ENCODE data around the gene SUPT16H.
"Not testable (repeated sequence)": the region's sequence is repeated elsewhere in the genome, so short reads cannot be mapped to it uniquely, and the experiment has no call there.

The SUPT16H gene

DNA sequence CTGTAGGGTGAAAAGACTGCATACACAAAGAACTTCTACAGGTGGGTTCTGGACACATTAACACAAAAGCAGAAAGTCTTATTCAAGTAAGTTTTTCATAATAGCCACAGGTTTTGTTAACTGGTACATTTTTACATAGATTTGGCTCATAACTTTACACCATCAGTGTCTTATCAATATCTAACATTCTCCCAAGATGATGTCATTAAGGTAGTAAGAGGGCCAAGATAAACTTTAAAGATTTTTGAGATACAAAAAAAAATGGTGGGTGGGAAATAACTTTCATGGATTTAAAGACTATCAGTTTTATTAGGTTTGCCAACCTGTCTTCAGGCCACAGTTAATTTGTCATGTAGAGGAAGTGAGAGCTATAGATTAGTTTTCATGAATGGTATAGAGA, 1.7 kb downstream of the SUPT16H start:
- 0 out of 2 replicates have a peak, but pooled peaks cover 8% of the 10 kb centered on the region for H4K20me1 ChIP-seq (ENCODE audit: insufficient read depth)
- no peak overlapping the region for H2AFZ ChIP-seq (ENCODE audit: low read depth)
- H3K9ac ChIP-seq: peak overlapping the region; percentile 92; the same call in 1 of the 2 replicates
- H3K4me3 ChIP-seq (IDR thresholded peaks at IDR 0.05; ENCODE audit: insufficient read depth, low read depth, low read length): no peak overlapping the region
- H3K27me3 ChIP-seq (ENCODE audit: insufficient read depth, low read depth): no peaks in the 10 kb centered on the region
- H3K27ac ChIP-seq: peak overlapping the region; percentile 90; the same call in 1 of the 2 replicates
- TF ChIP-seq, protein P1, sequence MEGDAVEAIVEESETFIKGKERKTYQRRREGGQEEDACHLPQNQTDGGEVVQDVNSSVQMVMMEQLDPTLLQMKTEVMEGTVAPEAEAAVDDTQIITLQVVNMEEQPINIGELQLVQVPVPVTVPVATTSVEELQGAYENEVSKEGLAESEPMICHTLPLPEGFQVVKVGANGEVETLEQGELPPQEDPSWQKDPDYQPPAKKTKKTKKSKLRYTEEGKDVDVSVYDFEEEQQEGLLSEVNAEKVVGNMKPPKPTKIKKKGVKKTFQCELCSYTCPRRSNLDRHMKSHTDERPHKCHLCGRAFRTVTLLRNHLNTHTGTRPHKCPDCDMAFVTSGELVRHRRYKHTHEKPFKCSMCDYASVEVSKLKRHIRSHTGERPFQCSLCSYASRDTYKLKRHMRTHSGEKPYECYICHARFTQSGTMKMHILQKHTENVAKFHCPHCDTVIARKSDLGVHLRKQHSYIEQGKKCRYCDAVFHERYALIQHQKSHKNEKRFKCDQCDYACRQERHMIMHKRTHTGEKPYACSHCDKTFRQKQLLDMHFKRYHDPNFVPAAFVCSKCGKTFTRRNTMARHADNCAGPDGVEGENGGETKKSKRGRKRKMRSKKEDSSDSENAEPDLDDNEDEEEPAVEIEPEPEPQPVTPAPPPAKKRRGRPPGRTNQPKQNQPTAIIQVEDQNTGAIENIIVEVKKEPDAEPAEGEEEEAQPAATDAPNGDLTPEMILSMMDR (conservative IDR thresholded peaks at IDR 0.05; ENCODE audit: low read depth, low read length): no peak
- H3K36me3 ChIP-seq (ENCODE audit: insufficient read depth): no peaks in the 10 kb centered on the region
- peak overlapping the region; percentile 51 for H3K4me2 ChIP-seq
- peaks cover 68% of the 10 kb centered on the region for H3K79me2 ChIP-seq (ENCODE audit: insufficient read depth, low read depth)
- H3K4me1 ChIP-seq (ENCODE audit: low read depth, poor library complexity, severe bottlenecking): peaks cover 40% of the 10 kb centered on the region

DNA sequence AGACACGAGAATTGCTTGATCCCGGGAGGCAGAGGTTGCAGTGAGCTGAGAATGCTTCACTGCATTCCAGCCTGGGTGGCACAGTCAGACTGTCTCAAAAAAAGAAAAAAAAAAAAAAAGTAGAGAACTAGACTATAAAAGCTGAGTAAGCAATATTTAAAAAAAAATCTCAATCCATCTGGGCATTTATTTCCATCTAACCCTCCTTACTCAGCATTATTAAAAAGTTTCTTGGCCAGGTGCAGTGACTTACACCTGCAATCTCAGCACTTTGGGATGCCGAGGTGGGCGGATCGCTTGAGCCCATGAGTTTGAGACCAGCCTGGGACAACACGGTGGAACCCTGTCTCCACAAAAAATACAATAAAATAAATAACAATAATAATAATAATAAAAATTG, 4.5 kb downstream of the SUPT16H start:
- Histone ChIP-seq H3K27ac (no peak overlapping the region), H3K27me3 (ENCODE audit: insufficient read depth, low read depth) (no peaks in the 10 kb centered on the region), H3K4me3 (IDR thresholded peaks at IDR 0.05; ENCODE audit: insufficient read depth, low read depth, low read length) (no peak overlapping the region), H2AFZ (ENCODE audit: low read depth) (no peak overlapping the region), H4K20me1 (ENCODE audit: insufficient read depth) (0 out of 2 replicates have a peak, but pooled peaks cover 8% of the 10 kb centered on the region), H3K4me2 (no peak overlapping the region), H3K36me3 (ENCODE audit: insufficient read depth) (no peaks in the 10 kb centered on the region), H3K79me2 (ENCODE audit: insufficient read depth, low read depth) (peaks cover 96% of the 10 kb centered on the region), H3K9ac (no peak overlapping the region), H3K4me1 (ENCODE audit: low read depth, poor library complexity, severe bottlenecking) (peaks cover 32% of the 10 kb centered on the region)
- TF ChIP-seq, protein P1 (conservative IDR thresholded peaks at IDR 0.05; ENCODE audit: low read depth, low read length): no peak

DNA sequence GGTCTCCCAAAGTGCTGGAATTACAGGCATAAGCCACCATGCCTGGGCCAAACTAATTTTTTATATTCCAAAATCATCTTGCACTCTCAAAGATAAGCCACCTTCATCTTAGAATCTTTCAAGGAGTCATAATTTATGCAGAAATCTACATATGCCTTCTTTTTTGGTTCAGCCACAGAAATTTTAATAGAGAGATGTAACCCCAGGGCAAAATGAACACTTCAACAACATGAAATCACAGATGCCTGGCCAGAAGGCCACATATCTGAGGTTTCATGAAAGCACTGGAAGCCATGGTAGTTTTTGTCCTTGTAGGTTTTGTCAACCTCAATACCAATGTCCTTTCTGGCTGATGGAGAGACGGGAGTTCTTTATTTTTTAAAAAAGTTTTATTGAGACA, 9.8 kb downstream of the SUPT16H start:
- H3K9ac ChIP-seq: no peak overlapping the region
- peaks cover 51% of the 10 kb centered on the region for H3K79me2 ChIP-seq (ENCODE audit: insufficient read depth, low read depth)
- no peaks in the 10 kb centered on the region for H3K36me3 ChIP-seq (ENCODE audit: insufficient read depth)
- H3K27ac ChIP-seq: no peak overlapping the region
- TF ChIP-seq, protein P1 (conservative IDR thresholded peaks at IDR 0.05; ENCODE audit: low read depth, low read length): no peak
- H3K4me2 ChIP-seq: no peak overlapping the region
- 0 out of 2 replicates have a peak, but pooled peaks cover 4% of the 10 kb centered on the region for H4K20me1 ChIP-seq (ENCODE audit: insufficient read depth)
- peaks cover under 1% of the 10 kb centered on the region for H3K4me1 ChIP-seq (ENCODE audit: low read depth, poor library complexity, severe bottlenecking)
- H3K4me3 ChIP-seq (IDR thresholded peaks at IDR 0.05; ENCODE audit: insufficient read depth, low read depth, low read length): no peak overlapping the region
- no peak overlapping the region for H2AFZ ChIP-seq (ENCODE audit: low read depth)
- no peaks in the 10 kb centered on the region for H3K27me3 ChIP-seq (ENCODE audit: insufficient read depth, low read depth)

DNA sequence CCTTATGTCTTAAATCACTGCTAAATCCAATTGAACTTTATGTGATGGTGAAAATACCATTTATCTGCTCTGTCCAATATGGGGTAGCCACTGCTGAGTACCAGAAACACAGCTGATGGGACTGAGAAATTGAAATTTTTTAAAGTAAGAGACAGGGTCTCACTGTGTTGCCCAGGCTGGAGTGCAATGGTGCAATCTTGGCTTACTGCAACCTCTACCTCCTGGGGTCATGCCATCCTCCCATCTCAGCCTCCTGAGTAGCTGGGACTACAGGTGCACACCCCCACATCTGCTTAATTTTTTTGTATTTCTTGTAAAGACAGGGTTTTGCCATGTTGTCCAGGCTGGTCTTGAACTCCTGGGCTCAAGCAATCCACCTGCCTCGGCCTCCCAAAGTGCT, 11.0 kb downstream of the SUPT16H start:
- H3K79me2 ChIP-seq (ENCODE audit: insufficient read depth, low read depth): peaks cover 40% of the 10 kb centered on the region
- H3K4me3 ChIP-seq (IDR thresholded peaks at IDR 0.05; ENCODE audit: insufficient read depth, low read depth, low read length); H3K36me3 ChIP-seq (ENCODE audit: insufficient read depth); H2AFZ ChIP-seq (ENCODE audit: low read depth); H4K20me1 ChIP-seq (ENCODE audit: insufficient read depth); H3K4me1 ChIP-seq (ENCODE audit: low read depth, poor library complexity, severe bottlenecking); H3K9ac ChIP-seq; H3K27me3 ChIP-seq (ENCODE audit: insufficient read depth, low read depth); H3K4me2 ChIP-seq; H3K27ac ChIP-seq: not testable (repeated sequence)

DNA sequence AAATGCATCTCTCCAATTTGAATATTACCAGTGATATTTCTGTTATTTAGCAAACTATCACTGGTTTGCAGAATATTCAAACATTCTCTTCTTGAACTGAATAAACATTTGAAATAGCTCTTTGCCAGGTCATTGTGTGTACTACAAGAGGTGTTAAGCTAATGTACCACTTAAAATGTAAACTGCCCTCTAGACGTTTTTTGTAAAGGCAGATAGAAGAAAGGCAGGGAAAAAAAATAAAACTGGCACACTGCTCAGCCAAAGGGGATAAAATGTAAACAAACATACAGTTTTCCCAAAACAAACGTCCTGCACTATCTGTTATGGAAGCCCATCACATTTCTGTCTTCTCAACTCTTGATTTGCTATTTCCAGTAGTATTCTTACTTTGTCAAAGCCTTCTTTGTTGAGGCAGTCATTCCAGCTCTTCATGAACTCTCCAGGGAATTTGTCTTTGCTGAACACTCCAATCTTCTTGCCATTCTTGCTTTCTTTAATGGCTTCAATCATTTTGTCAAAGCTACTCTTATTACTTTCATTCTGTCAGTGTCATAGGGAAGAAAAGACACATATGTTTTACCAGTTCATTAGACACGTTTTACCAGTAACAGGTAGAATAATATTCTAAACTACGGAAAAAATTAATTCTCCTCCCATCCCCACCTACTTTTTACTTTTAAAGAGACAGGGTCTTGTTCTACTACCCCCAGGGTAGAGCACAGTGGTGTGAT, 13.7 kb downstream of the SUPT16H start:
- Histone ChIP-seq H3K4me3 (IDR thresholded peaks at IDR 0.05; ENCODE audit: insufficient read depth, low read depth, low read length) (no peak overlapping the region), H3K4me1 (ENCODE audit: low read depth, poor library complexity, severe bottlenecking) (peaks cover 7% of the 10 kb centered on the region), H3K27me3 (ENCODE audit: insufficient read depth, low read depth) (no peaks in the 10 kb centered on the region), H3K36me3 (ENCODE audit: insufficient read depth) (peaks cover 3% of the 10 kb centered on the region; the same call in 1 of the 2 replicates), H4K20me1 (ENCODE audit: insufficient read depth) (no peaks in the 10 kb centered on the region), H3K79me2 (ENCODE audit: insufficient read depth, low read depth) (peaks cover 13% of the 10 kb centered on the region), H3K4me2 (no peak overlapping the region), H3K9ac (no peak overlapping the region), H3K27ac (no peak overlapping the region), H2AFZ (ENCODE audit: low read depth) (no peak overlapping the region)
- TF ChIP-seq, protein P1 (conservative IDR thresholded peaks at IDR 0.05; ENCODE audit: low read depth, low read length): no peak
